HepG2 (cell line): ENCODE measurements around the gene SKIDA1. TPM values are rescaled to one million over a fixed set of nuclear protein-coding genes. Genes with fewer than 3 reads are reported as not detected.
A peak's percentile ranks its signal among the peaks of the same experiment; 100 is the strongest.

Experiments
- ARID5B ChIP-seq: IDR thresholded peaks from 2 replicates; pipeline ENCODE4 v1.4.0; 2020; ENCODE audit warnings: mild to moderate bottlenecking, missing genetic modification reagents
- DRAP1 ChIP-seq: IDR thresholded peaks from 2 replicates; pipeline ENCODE4 v1.6.1; 2016; ENCODE audit warnings: missing genetic modification reagents, missing compliant biosample characterization
- GFI1 ChIP-seq: sonication (generic); formaldehyde crosslinking; IDR thresholded peaks from 2 replicates; pipeline ENCODE4 v1.5.0; 2020; ENCODE audit warnings: missing genetic modification reagents, mild to moderate bottlenecking, borderline replicate concordance
- KLF9 ChIP-seq: IDR thresholded peaks from 2 replicates; pipeline ENCODE4 v1.6.1; 2016; ENCODE audit warnings: low read depth
- MTF1 ChIP-seq: sonication (generic); formaldehyde crosslinking; IDR thresholded peaks from 2 replicates; pipeline ENCODE4 v1.5.0; 2020; ENCODE audit warnings: missing genetic modification reagents
- NFAT5 ChIP-seq: sonication (generic); formaldehyde crosslinking; IDR thresholded peaks from 2 replicates; pipeline ENCODE4 v1.4.0; 2020; ENCODE audit warnings: missing genetic modification reagents
- NFIC ChIP-seq: IDR thresholded peaks from 2 replicates; pipeline ENCODE4 v1.6.1; 2012; ENCODE audit warnings: mild to moderate bottlenecking, low read length, inconsistent platforms
- POLR2A ChIP-seq, 2 experiments: IDR thresholded peaks; 2 replicates each; pipeline ENCODE4 v1.6.1; 2011; ENCODE audit warnings: low read depth in 2 of 2, low read length in 2 of 2, mild to moderate bottlenecking in 1 of 2, moderate library complexity in 1 of 2; ENCODE audit not compliant: insufficient read depth in 1 of 2
- RBM39 ChIP-seq: fragments of 200-400 bp; formaldehyde crosslinking; IDR thresholded peaks from one replicate; pipeline ENCODE4 v1.6.1; 2018; ENCODE audit warnings: antibody characterized with exemption, mild to moderate bottlenecking, low read depth, low read length; ENCODE audit not compliant: poor library complexity, severe bottlenecking
- TCF12 ChIP-seq, 2 experiments: fragments of 450-650 bp in 1 of 2; sonication (generic) in 1 of 2; formaldehyde crosslinking in 1 of 2; IDR thresholded peaks; 2 replicates each; pipeline versions ENCODE4 v1.6.1 to v1.8.0; 2017 to 2022; ENCODE audit warnings: antibody characterized with exemption in 1 of 2, mild to moderate bottlenecking in 1 of 2, missing genetic modification reagents in 1 of 2, moderate library complexity in 1 of 2
- TCF7 ChIP-seq: sonication (generic); IDR thresholded peaks from 2 replicates; pipeline ENCODE4 v1.6.1; 2016; ENCODE audit warnings: antibody characterized with exemption, low read depth
- U2AF2 ChIP-seq: fragments of 200-400 bp; formaldehyde crosslinking; IDR thresholded peaks from 2 replicates; pipeline ENCODE4 v1.6.1; 2017; ENCODE audit warnings: low read depth, mild to moderate bottlenecking, low read length
- YEATS4 ChIP-seq: sonication (generic); formaldehyde crosslinking; IDR thresholded peaks from 2 replicates; pipeline ENCODE4 v1.4.0; 2020; ENCODE audit warnings: missing genetic modification reagents, borderline replicate concordance
- ZIK1 ChIP-seq: sonication (generic); formaldehyde crosslinking; IDR thresholded peaks from 2 replicates; pipeline ENCODE4 v1.5.0; 2020; ENCODE audit warnings: mild to moderate bottlenecking, low read depth, missing genetic modification reagents, borderline replicate concordance
- ZNF441 ChIP-seq: sonication (generic); formaldehyde crosslinking; IDR thresholded peaks from 2 replicates; pipeline ENCODE4 v1.7.0; 2021; ENCODE audit warnings: missing genetic modification reagents, borderline replicate concordance
- ZNF496 ChIP-seq: sonication (generic); formaldehyde crosslinking; IDR thresholded peaks from 2 replicates; pipeline ENCODE4 v1.8.1; 2023; ENCODE audit warnings: mild to moderate bottlenecking, moderate library complexity, missing genetic modification reagents; ENCODE audit not compliant: insufficient replicate concordance
- ZNF563 ChIP-seq: sonication (generic); formaldehyde crosslinking; IDR thresholded peaks from 2 replicates; pipeline ENCODE4 v1.8.0; 2022; ENCODE audit warnings: mild to moderate bottlenecking, moderate library complexity, missing genetic modification reagents
- ZNF615 ChIP-seq: sonication (generic); formaldehyde crosslinking; IDR thresholded peaks from 2 replicates; pipeline ENCODE4 v1.5.0; 2020; ENCODE audit warnings: mild to moderate bottlenecking, missing genetic modification reagents, borderline replicate concordance
- ZNF781 ChIP-seq: sonication (generic); formaldehyde crosslinking; IDR thresholded peaks from 2 replicates; pipeline ENCODE4 v1.5.1; 2020; ENCODE audit warnings: borderline replicate concordance, mild to moderate bottlenecking, missing genetic modification reagents; ENCODE audit errors: not compliant biosample characterization
- polyA plus RNA-seq, 8 experiments: library from polyadenylated mRNA; depleted of rRNA in 3 of 8; stranded (reverse) in 7 of 8; unstranded in 1 of 8; fragments of >200 nt; fragmentation: Illumina TruSeq in 4 of 8; extraction: Trizol in 4 of 8; gene quantifications; 2 replicates each; pipeline versions ENCODE4 v1.2.1 to v1.2.3, GENCODE V29; 2011 to 2016; ENCODE audit warnings: low read depth in 4 of 8, missing spikeins in 1 of 8, mixed read lengths in 1 of 8; ENCODE audit not compliant: insufficient read depth in 1 of 8
- total RNA-seq, 5 experiments: library from RNA; depleted of rRNA; stranded (reverse); fragments of >200 nt; fragmentation: Illumina TruSeq; extraction: Trizol; gene quantifications; 2 replicates each; pipeline ENCODE4 v1.2.3, GENCODE V29; 2016; ENCODE audit warnings: low read depth in 1 of 5

The SKIDA1 gene
- total and polyA plus RNA-seq, 2 of the 13 experiments (the other 11 are each of a cell fraction or from before 2014, with no cell fraction given), result 0.73 to 1.5 TPM

GRCh38 chr10:21517134-21518031 lies 8.1 kb downstream of the SKIDA1 start (continued):
- no peak for TF ChIP-seq NFAT5 (CRISPR knock-in tag)
- no peak for TF ChIP-seq ZNF615 (CRISPR knock-in tag)
- 0 out of 4 replicates have a peak, but pooled peaks of 1 of the 2 experiments have one; percentile 29 for TF ChIP-seq POLR2A (IDR thresholded peaks at IDR 0.05; ENCODE audit: insufficient read depth in 1 of 2, low read depth in 2 of 2, low read length in 2 of 2)
- TF ChIP-seq ZNF563 (CRISPR knock-in tag), result no peak
- no peak for TF ChIP-seq MTF1 (CRISPR knock-in tag)
- no peak for TF ChIP-seq U2AF2
- TF ChIP-seq ZIK1 (CRISPR knock-in tag), result 0 out of 2 replicates have a peak, but pooled peaks have one; percentile 48
- TF ChIP-seq ZNF496 (CRISPR knock-in tag), result no peak
- TF ChIP-seq GFI1, result peak; percentile 40; the same call in 1 of the 2 replicates
- TF ChIP-seq TCF12 (IDR thresholded peaks at IDR 0.05), result no peak
- peak; percentile 57; the same call in 1 of the 2 replicates for TF ChIP-seq TCF12 (CRISPR knock-in tag; IDR thresholded peaks at IDR 0.05)
- TF ChIP-seq ZNF441 (CRISPR knock-in tag), result no peak
- no peak for TF ChIP-seq DRAP1
- peak; percentile 29; the same call in 1 of the 2 replicates for TF ChIP-seq ARID5B (CRISPR knock-in tag)
- no peak; the same call in 1 of the 2 replicates for TF ChIP-seq TCF7
- TF ChIP-seq ZNF781 (CRISPR knock-in tag), result no peak
- TF ChIP-seq NFIC, result no peak
- TF ChIP-seq RBM39, result no peak
- TF ChIP-seq KLF9, result no peak
- TF ChIP-seq YEATS4, result 0 out of 2 replicates have a peak, but pooled peaks have one; percentile 34
